ENCODE measurements around the gene PRLR.

PRLR gene

GRCh38 chr5:35069188-35069587, 161.1 kb downstream of the PRLR start:
- Mint-ChIP-seq H3K9me3 (no peaks in the 10 kb centered on the region), H3K36me3 (ENCODE audit: low read depth) (no peaks in the 10 kb centered on the region), H3K4me1 (ENCODE audit: low read depth) (peaks cover 14% of the 10 kb centered on the region), H3K27me3 (no peaks in the 10 kb centered on the region), H3K4me3 (no peak overlapping the region), H3K27ac (no peak overlapping the region)
- intact Hi-C loops (cut with micrococcal nuclease), result no loop called here

- Mint-ChIP-seq H3K4me3 (no peak overlapping the region), H3K36me3 (ENCODE audit: low read depth) (peaks cover 5% of the 10 kb centered on the region), H3K27ac (no peak overlapping the region), H3K9me3 (no peaks in the 10 kb centered on the region), H3K4me1 (ENCODE audit: low read depth) (peaks cover 14% of the 10 kb centered on the region), H3K27me3 (no peaks in the 10 kb centered on the region)
- intact Hi-C loops (cut with micrococcal nuclease), result no loop called here
Measured at GRCh38 chr5:35067985-35068384, 162.3 kb downstream of the PRLR start.

GRCh38 chr5:35066260-35066795, 164.0 kb downstream of the PRLR start:
- Mint-ChIP-seq H3K36me3 (ENCODE audit: low read depth) (peaks cover 5% of the 10 kb centered on the region), H3K27me3 (no peaks in the 10 kb centered on the region), H3K4me3 (no peak overlapping the region), H3K27ac (no peak overlapping the region), H3K4me1 (ENCODE audit: low read depth) (peaks cover 14% of the 10 kb centered on the region), H3K9me3 (no peaks in the 10 kb centered on the region)
- intact Hi-C loops (cut with micrococcal nuclease), result no loop called here

GRCh38 chr5:35063414-35063813, 166.9 kb downstream of the PRLR start:
- Mint-ChIP-seq H3K9me3 (no peaks in the 10 kb centered on the region), H3K4me1 (ENCODE audit: low read depth) (peaks cover 14% of the 10 kb centered on the region), H3K36me3 (ENCODE audit: low read depth) (peaks cover 5% of the 10 kb centered on the region), H3K27ac (no peak overlapping the region), H3K27me3 (no peaks in the 10 kb centered on the region), H3K4me3 (no peak overlapping the region)
- intact Hi-C loops (cut with micrococcal nuclease), result no loop called here

GRCh38 chr5:35061211-35061770, 169.0 kb downstream of the PRLR start:
- H3K36me3 Mint-ChIP-seq (ENCODE audit: low read depth), result peaks cover 5% of the 10 kb centered on the region
- peaks cover 10% of the 10 kb centered on the region for H3K4me1 Mint-ChIP-seq (ENCODE audit: low read depth)

GRCh38 chr5:35060236-35060635, 170.1 kb downstream of the PRLR start:
- H3K27me3 Mint-ChIP-seq, result no peaks in the 10 kb centered on the region
- intact Hi-C loops (cut with micrococcal nuclease), result no loop called here
- peaks cover 5% of the 10 kb centered on the region for H3K36me3 Mint-ChIP-seq (ENCODE audit: low read depth)
- H3K27ac Mint-ChIP-seq, result no peak overlapping the region
- no peaks in the 10 kb centered on the region for H3K9me3 Mint-ChIP-seq
- H3K4me3 Mint-ChIP-seq, result no peak overlapping the region
- no peaks in the 10 kb centered on the region for H3K4me1 Mint-ChIP-seq (ENCODE audit: low read depth)

More at GRCh38 chr5:35061211-35061770, 169.0 kb downstream of the PRLR start:
- Mint-ChIP-seq H3K27ac (no peak overlapping the region), H3K4me3 (no peak overlapping the region), H3K9me3 (no peaks in the 10 kb centered on the region), H3K27me3 (no peaks in the 10 kb centered on the region)
- intact Hi-C loops (cut with micrococcal nuclease), result no loop called here

- intact Hi-C loops (cut with micrococcal nuclease), result no loop called here
- Mint-ChIP-seq H3K27ac (no peak overlapping the region), H3K36me3 (ENCODE audit: low read depth) (peaks cover 5% of the 10 kb centered on the region), H3K27me3 (no peaks in the 10 kb centered on the region), H3K9me3 (no peaks in the 10 kb centered on the region), H3K4me3 (no peak overlapping the region), H3K4me1 (ENCODE audit: low read depth) (no peaks in the 10 kb centered on the region)
Measured at GRCh38 chr5:35059251-35059650, 171.0 kb downstream of the PRLR start.

GRCh38 chr5:35058374-35058788, 171.9 kb downstream of the PRLR start:
- Mint-ChIP-seq H3K9me3 (no peaks in the 10 kb centered on the region), H3K4me3 (no peak overlapping the region), H3K4me1 (ENCODE audit: low read depth) (no peaks in the 10 kb centered on the region), H3K27ac (no peak overlapping the region), H3K36me3 (ENCODE audit: low read depth) (peaks cover under 1% of the 10 kb centered on the region), H3K27me3 (no peaks in the 10 kb centered on the region)
- intact Hi-C loops (cut with micrococcal nuclease), result no loop called here

- Mint-ChIP-seq H3K4me1 (ENCODE audit: low read depth) (no peaks in the 10 kb centered on the region), H3K4me3 (no peak overlapping the region), H3K9me3 (no peaks in the 10 kb centered on the region), H3K27me3 (no peaks in the 10 kb centered on the region), H3K27ac (no peak overlapping the region), H3K36me3 (ENCODE audit: low read depth) (no peaks in the 10 kb centered on the region)
- intact Hi-C loops (cut with micrococcal nuclease), result no loop called here
Measured at GRCh38 chr5:35056686-35057085, 173.6 kb downstream of the PRLR start.

- Mint-ChIP-seq H3K27me3 (peaks cover 2% of the 10 kb centered on the region), H3K36me3 (ENCODE audit: low read depth) (no peaks in the 10 kb centered on the region), H3K4me1 (ENCODE audit: low read depth) (no peaks in the 10 kb centered on the region), H3K9me3 (no peaks in the 10 kb centered on the region), H3K27ac (no peak overlapping the region), H3K4me3 (no peak overlapping the region)
- intact Hi-C loops (cut with micrococcal nuclease), result no loop called here
Measured at GRCh38 chr5:35052838-35053237, 177.4 kb downstream of the PRLR start.

- no peak overlapping the region for H3K27ac Mint-ChIP-seq
- intact Hi-C loops (cut with micrococcal nuclease), result no loop called here
- H3K36me3 Mint-ChIP-seq (ENCODE audit: low read depth), result no peaks in the 10 kb centered on the region
- H3K4me1 Mint-ChIP-seq (ENCODE audit: low read depth), result no peaks in the 10 kb centered on the region
- no peaks in the 10 kb centered on the region for H3K9me3 Mint-ChIP-seq
- peaks cover 3% of the 10 kb centered on the region for H3K27me3 Mint-ChIP-seq
- H3K4me3 Mint-ChIP-seq, result no peak overlapping the region
Measured at GRCh38 chr5:35050541-35051126, 179.7 kb downstream of the PRLR start.

GRCh38 chr5:35048910-35049309, 181.4 kb downstream of the PRLR start:
- H3K27me3 Mint-ChIP-seq, result peaks cover 3% of the 10 kb centered on the region
- H3K4me3 Mint-ChIP-seq, result no peak overlapping the region
- H3K36me3 Mint-ChIP-seq (ENCODE audit: low read depth), result no peaks in the 10 kb centered on the region
- no peak overlapping the region for H3K27ac Mint-ChIP-seq
- H3K4me1 Mint-ChIP-seq (ENCODE audit: low read depth), result no peaks in the 10 kb centered on the region
- no peaks in the 10 kb centered on the region for H3K9me3 Mint-ChIP-seq
- intact Hi-C loops (cut with micrococcal nuclease), result no loop called here

- Mint-ChIP-seq H3K36me3 (ENCODE audit: low read depth) (no peaks in the 10 kb centered on the region), H3K4me3 (no peak within 1 kb of the TSS), H3K27me3 (peaks cover 3% of the 10 kb centered on the region), H3K4me1 (ENCODE audit: low read depth) (no peaks in the 10 kb centered on the region), H3K9me3 (no peaks in the 10 kb centered on the region), H3K27ac (no peak within 1 kb of the TSS)
- intact Hi-C loops (cut with micrococcal nuclease), result no loop called here
Measured at GRCh38 chr5:35047785-35048404, 182.4 kb downstream of the PRLR start, which contains the start of gene AGXT2. Gene AGXT2 (minus strand): TSS chr5:35047949. CDS start chr5:35047892, 57 bp downstream.

- Mint-ChIP-seq H3K4me1 (ENCODE audit: low read depth) (no peaks in the 10 kb centered on the region), H3K36me3 (ENCODE audit: low read depth) (no peaks in the 10 kb centered on the region), H3K27me3 (peaks cover 4% of the 10 kb centered on the region), H3K27ac (no peak overlapping the region), H3K9me3 (no peaks in the 10 kb centered on the region), H3K4me3 (no peak overlapping the region)
- intact Hi-C loops (cut with micrococcal nuclease), result no loop called here
Measured at GRCh38 chr5:35046774-35047173, 183.5 kb downstream of the PRLR start.

Data from dendritic cell treated with granulocyte-macrophage colony-stimulating factor and Interleukin-4, amounts not matched to agents 40 ng/mL and 50 ng/mL, for 4 days (primary cell).